ENCODE results near the gene GNGT1.

- no peak for TF ChIP-seq POLR2A (IDR thresholded peaks at IDR 0.05; ENCODE audit: low read depth, low read length)
- TF ChIP-seq, protein P1, sequence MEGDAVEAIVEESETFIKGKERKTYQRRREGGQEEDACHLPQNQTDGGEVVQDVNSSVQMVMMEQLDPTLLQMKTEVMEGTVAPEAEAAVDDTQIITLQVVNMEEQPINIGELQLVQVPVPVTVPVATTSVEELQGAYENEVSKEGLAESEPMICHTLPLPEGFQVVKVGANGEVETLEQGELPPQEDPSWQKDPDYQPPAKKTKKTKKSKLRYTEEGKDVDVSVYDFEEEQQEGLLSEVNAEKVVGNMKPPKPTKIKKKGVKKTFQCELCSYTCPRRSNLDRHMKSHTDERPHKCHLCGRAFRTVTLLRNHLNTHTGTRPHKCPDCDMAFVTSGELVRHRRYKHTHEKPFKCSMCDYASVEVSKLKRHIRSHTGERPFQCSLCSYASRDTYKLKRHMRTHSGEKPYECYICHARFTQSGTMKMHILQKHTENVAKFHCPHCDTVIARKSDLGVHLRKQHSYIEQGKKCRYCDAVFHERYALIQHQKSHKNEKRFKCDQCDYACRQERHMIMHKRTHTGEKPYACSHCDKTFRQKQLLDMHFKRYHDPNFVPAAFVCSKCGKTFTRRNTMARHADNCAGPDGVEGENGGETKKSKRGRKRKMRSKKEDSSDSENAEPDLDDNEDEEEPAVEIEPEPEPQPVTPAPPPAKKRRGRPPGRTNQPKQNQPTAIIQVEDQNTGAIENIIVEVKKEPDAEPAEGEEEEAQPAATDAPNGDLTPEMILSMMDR (IDR thresholded peaks at IDR 0.05; ENCODE audit: extremely low read depth in 1 of 2, insufficient read depth in 1 of 2, low read depth in 1 of 2, low read length in 2 of 2) = no peak
- no peak for TF ChIP-seq POLR2AphosphoS5 (IDR thresholded peaks at IDR 0.05; ENCODE audit: insufficient read depth, low read depth, low read length)
Measured at GRCh38 chr7:93945083-93945482, 38.7 kb downstream of the GNGT1 start.

All from endothelial cell of umbilical vein (primary cell).